GM12801 (cell line): ENCODE results near the gene GMEB2.

ENCODE experiments used
- TF ChIP-seq, protein P1 (sequence below): IDR thresholded peaks from one replicate; pipeline ENCODE4 v1.5.1; 2011; ENCODE audit warnings: control low read depth; ENCODE audit not compliant: insufficient read length; ENCODE audit errors: extremely low read depth

GMEB2 gene

DNA sequence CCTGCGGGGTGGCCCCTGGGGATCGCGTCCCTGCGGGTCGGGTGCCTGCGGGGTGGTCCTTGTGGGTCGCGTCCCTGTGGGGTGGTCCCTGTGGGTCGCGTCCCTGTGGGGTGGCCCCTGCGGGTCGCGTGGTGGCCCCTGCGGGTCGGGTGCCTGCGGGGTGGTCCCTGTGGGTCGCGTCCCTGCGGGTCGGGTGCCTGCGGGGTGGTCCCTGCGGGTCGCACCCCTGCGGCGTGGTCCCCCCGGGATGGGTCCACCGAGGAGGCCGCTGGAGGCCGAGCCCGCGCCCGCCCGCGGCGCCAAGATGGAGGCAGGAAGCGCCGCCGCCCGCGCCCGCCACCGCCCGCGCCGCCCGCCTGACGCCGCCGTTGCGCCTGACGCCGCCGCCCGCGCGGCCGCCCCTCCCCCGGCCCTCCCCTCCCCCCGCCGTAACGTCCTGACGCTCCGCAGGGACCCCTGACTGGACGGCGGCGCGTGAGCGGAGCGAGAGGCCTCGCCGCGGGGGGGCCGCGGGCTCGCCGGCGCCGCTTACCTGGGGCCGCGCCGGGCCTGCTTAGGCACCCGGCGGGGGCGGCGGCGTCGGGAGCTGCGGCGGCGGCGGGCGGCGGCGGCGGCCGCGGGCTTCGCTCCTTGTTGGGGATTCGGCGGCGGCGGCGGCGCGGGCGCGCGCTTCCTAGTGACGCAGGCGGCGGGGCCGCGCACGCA lies at the start of gene GMEB2:
GMEB2 (minus strand) TSS at position 678 of the 705 bp plus-strand sequence. CDS start 7,704 bp downstream, outside the sequence.
- TF ChIP-seq, protein P1, sequence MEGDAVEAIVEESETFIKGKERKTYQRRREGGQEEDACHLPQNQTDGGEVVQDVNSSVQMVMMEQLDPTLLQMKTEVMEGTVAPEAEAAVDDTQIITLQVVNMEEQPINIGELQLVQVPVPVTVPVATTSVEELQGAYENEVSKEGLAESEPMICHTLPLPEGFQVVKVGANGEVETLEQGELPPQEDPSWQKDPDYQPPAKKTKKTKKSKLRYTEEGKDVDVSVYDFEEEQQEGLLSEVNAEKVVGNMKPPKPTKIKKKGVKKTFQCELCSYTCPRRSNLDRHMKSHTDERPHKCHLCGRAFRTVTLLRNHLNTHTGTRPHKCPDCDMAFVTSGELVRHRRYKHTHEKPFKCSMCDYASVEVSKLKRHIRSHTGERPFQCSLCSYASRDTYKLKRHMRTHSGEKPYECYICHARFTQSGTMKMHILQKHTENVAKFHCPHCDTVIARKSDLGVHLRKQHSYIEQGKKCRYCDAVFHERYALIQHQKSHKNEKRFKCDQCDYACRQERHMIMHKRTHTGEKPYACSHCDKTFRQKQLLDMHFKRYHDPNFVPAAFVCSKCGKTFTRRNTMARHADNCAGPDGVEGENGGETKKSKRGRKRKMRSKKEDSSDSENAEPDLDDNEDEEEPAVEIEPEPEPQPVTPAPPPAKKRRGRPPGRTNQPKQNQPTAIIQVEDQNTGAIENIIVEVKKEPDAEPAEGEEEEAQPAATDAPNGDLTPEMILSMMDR = no peak

GRCh38 chr20:63675681-63676368 lies 48.9 kb upstream of the GMEB2 start:
- TF ChIP-seq, protein P1 = no peak

DNA sequence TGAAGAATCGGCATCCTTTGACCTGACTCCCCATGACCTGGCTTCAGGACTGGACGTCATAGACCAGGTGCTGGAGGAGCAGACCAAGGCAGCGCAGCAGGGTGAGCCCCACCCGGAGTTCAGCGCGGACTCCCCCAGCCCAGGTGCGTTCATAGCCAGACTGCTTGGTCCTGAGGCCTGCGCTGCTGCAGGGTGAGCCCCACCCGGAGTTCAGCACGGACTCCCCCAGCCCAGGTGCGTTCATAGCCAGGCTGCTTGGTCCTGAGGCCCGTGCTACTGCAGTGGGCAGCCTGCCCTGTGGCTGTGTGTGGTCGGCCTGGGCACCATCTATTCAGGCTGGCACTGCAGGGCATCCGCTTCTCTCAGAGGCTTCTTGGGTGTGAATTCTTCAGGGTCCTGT lies 47.0 kb upstream of the GMEB2 start:
- TF ChIP-seq, protein P1 = no peak

DNA sequence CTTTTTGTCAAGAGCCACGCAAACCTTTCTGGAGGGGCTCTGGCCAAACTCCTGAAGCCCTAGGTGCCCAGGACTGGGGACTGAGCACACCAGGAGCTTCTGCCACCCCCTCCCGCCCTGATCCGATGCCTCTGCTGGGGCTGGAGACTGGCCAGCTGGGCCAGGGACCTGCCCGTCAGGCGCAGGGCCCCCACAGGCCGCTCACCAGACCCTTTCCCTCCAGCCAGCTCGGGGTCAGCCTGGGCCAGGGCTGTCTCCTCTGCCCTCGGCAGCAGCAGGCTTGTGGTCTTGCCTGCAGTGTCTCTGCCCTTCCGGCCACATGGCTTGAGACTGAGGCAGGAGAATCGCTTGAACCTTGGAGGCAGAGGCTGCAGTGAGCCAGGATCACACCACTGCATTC lies 45.8 kb upstream of the GMEB2 start:
- TF ChIP-seq, protein P1 = no peak

DNA sequence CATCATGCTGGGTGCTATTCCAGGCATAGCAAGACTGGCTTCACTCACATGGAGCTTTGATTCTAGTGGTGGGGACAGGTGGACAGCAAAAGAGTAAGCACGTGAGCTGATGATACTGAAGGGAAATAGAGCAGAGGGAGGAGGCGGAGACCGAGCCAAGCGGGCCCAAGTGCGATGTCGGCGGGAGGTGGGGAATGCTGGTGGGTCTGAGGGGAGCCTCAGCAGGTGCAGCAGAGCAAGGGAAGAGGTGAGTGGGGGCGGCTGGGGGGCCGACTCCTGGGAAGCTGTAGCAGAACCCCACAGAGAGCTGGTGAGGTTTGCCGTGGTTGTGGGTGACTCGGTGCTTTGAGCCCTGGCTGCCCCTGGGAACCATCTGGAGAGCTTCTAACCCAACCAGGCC lies 41.5 kb upstream of the GMEB2 start:
- TF ChIP-seq, protein P1 = no peak

DNA sequence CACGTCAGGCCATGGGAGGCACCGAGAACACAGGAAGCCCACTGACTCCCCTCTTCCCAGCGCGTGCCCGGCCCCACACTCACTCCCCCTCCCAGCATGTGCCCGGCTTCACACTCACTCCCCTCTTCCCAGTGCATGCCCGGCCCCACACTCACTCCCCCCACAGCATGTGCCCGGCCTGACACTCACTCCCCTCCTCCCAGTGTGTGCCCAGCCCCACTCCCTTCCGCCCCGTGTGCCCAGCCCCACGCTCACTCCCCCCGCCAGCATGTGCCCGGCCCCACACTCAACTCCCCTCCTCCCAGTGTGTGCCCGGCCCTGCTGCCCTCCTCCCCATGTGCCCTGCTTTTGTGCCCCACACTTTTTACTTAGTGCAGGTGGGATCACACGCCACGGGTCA lies 41.0 kb upstream of the GMEB2 start:
- TF ChIP-seq, protein P1 = no peak

- TF ChIP-seq, protein P1 = no peak
Measured at GRCh38 chr20:63665708-63666107, 38.8 kb upstream of the GMEB2 start.
